ENCODE measurements around the gene NCOR2.
A peak's percentile ranks its signal among the peaks of the same experiment; 100 is the strongest.

NCOR2 gene

GRCh38 chr12:124567673-124568373, 411 bp upstream of the NCOR2 start (continued):
- TF ChIP-seq, protein P1, sequence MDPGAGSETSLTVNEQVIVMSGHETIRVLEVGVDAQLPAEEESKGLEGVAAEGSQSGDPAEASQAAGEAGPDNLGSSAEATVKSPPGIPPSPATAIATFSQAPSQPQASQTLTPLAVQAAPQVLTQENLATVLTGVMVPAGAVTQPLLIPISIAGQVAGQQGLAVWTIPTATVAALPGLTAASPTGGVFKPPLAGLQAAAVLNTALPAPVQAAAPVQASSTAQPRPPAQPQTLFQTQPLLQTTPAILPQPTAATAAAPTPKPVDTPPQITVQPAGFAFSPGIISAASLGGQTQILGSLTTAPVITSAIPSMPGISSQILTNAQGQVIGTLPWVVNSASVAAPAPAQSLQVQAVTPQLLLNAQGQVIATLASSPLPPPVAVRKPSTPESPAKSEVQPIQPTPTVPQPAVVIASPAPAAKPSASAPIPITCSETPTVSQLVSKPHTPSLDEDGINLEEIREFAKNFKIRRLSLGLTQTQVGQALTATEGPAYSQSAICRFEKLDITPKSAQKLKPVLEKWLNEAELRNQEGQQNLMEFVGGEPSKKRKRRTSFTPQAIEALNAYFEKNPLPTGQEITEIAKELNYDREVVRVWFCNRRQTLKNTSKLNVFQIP (CRISPR knock-in tag; IDR thresholded peaks at IDR 0.05; ENCODE audit: borderline replicate concordance, low read depth): no peak

- ATAC-seq: peak; percentile 85
- TF ChIP-seq SNAI2 (CRISPR knock-in tag; IDR thresholded peaks at IDR 0.05): no peak
- TF ChIP-seq, protein P2, sequence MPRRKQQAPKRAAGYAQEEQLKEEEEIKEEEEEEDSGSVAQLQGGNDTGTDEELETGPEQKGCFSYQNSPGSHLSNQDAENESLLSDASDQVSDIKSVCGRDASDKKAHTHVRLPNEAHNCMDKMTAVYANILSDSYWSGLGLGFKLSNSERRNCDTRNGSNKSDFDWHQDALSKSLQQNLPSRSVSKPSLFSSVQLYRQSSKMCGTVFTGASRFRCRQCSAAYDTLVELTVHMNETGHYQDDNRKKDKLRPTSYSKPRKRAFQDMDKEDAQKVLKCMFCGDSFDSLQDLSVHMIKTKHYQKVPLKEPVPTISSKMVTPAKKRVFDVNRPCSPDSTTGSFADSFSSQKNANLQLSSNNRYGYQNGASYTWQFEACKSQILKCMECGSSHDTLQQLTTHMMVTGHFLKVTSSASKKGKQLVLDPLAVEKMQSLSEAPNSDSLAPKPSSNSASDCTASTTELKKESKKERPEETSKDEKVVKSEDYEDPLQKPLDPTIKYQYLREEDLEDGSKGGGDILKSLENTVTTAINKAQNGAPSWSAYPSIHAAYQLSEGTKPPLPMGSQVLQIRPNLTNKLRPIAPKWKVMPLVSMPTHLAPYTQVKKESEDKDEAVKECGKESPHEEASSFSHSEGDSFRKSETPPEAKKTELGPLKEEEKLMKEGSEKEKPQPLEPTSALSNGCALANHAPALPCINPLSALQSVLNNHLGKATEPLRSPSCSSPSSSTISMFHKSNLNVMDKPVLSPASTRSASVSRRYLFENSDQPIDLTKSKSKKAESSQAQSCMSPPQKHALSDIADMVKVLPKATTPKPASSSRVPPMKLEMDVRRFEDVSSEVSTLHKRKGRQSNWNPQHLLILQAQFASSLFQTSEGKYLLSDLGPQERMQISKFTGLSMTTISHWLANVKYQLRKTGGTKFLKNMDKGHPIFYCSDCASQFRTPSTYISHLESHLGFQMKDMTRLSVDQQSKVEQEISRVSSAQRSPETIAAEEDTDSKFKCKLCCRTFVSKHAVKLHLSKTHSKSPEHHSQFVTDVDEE (CRISPR knock-in tag; IDR thresholded peaks at IDR 0.05): 0 out of 2 replicates have a peak, but pooled peaks have one; percentile 19
These were observed 1.0 kb downstream of the NCOR2 start for GRCh38 chr12:124566161-124566996.

DNA sequence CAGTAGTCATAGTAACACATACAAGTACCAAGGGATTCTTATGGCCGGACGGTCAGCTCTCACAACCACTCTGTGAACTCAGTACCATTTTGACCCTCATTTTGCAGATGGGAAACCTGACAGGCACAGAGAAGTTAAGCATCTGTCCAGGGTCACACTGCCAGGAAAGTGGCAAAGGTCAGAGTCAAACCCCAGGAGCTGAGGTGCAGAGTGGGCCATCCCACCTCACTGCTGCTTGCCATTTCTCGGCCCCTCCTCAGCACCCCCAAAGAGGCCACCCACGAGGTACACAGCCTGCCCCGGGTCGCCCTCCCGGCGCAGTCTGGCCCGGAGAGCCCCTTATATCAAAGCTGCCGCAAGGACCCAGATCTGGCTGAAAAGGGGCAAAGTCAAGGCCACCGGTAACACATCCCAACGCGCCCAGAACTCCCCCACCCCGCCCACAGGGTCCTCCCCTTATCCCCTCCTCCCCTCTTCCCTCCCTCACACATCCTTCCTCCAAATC, 1.7 kb downstream of the NCOR2 start:
- no peak for TF ChIP-seq TOX (CRISPR knock-in tag; IDR thresholded peaks at IDR 0.05; ENCODE audit: borderline replicate concordance)
- TF ChIP-seq ISL1 (CRISPR knock-in tag; IDR thresholded peaks at IDR 0.05): no peak
- no peak for TF ChIP-seq RARB (CRISPR knock-in tag; IDR thresholded peaks at IDR 0.05)
- no peak for ATAC-seq

- no peak for ATAC-seq
- TF ChIP-seq SNAI2 (CRISPR knock-in tag; IDR thresholded peaks at IDR 0.05) (no peak), GLIS3 (CRISPR knock-in tag; IDR thresholded peaks at IDR 0.05) (no peak), ZC3H10 (CRISPR knock-in tag; IDR thresholded peaks at IDR 0.05) (no peak), CSDC2 (CRISPR knock-in tag; IDR thresholded peaks at IDR 0.05) (no peak), TCF4 (CRISPR knock-in tag; IDR thresholded peaks at IDR 0.05; ENCODE audit: borderline replicate concordance) (no peak), ZNF70 (CRISPR knock-in tag; IDR thresholded peaks at IDR 0.05) (no peak), ZNF8 (CRISPR knock-in tag; IDR thresholded peaks at IDR 0.05) (no peak), TOX (CRISPR knock-in tag; IDR thresholded peaks at IDR 0.05; ENCODE audit: borderline replicate concordance) (no peak), ARNTL (CRISPR knock-in tag; IDR thresholded peaks at IDR 0.05; ENCODE audit: borderline replicate concordance, low read depth) (no peak), OSR1 (CRISPR knock-in tag; IDR thresholded peaks at IDR 0.05) (no peak), PPARA (CRISPR knock-in tag; IDR thresholded peaks at IDR 0.05; ENCODE audit: borderline replicate concordance) (no peak)
- TF ChIP-seq, protein P2 (CRISPR knock-in tag; IDR thresholded peaks at IDR 0.05): no peak
These were observed 2.4 kb downstream of the NCOR2 start for GRCh38 chr12:124564971-124565491.

DNA sequence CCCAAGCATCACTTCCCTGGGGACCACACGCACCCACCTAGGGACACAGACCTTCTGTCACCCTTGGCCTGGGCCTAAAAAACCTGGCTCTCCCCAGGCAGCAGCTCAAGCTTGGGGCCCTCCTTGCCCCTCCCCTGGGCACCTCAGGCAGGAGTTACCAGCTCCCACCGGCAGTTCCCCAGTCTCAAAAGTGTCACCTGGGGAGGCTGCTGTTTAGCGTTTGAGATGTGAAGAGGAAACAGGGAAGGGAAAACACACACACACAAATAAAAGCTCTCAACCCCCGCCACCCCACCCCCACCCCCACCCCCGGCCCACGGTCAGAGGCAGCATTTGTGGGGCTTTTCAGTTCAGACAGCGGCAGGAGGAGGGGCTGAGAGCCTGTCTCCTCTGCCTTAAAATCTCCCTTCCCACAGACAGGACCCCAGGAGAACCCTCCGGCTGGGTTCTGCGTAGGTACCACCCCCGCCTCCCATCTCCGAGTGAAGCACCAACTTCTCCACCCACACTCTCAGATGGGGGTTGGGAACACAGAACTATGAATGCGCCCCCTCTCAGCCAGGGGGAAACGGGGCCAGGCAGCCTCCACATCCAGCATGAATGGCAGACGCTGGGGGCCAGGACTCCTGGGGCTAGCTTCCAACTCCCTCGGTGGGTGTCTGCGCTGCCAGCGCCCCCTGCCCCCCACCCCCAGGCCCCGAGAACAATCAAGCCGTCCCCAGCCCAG, 3.0 kb downstream of the NCOR2 start:
- ATAC-seq: no peak
- TF ChIP-seq BACH2 (CRISPR knock-in tag; IDR thresholded peaks at IDR 0.05; ENCODE audit: borderline replicate concordance): no peak
- TF ChIP-seq OSR1 (CRISPR knock-in tag; IDR thresholded peaks at IDR 0.05): no peak
- no peak for TF ChIP-seq SNAI2 (CRISPR knock-in tag; IDR thresholded peaks at IDR 0.05)
- TF ChIP-seq ZC3H10 (CRISPR knock-in tag; IDR thresholded peaks at IDR 0.05): no peak
- TF ChIP-seq CSDC2 (CRISPR knock-in tag; IDR thresholded peaks at IDR 0.05): no peak
- no peak for TF ChIP-seq ISL1 (CRISPR knock-in tag; IDR thresholded peaks at IDR 0.05)
- no peak for TF ChIP-seq ZFP3 (CRISPR knock-in tag; IDR thresholded peaks at IDR 0.05)
- TF ChIP-seq ZNF8 (CRISPR knock-in tag; IDR thresholded peaks at IDR 0.05): no peak
- no peak for TF ChIP-seq TOX (CRISPR knock-in tag; IDR thresholded peaks at IDR 0.05; ENCODE audit: borderline replicate concordance)
- no peak for TF ChIP-seq PPARA (CRISPR knock-in tag; IDR thresholded peaks at IDR 0.05; ENCODE audit: borderline replicate concordance)
- no peak for TF ChIP-seq TCF4 (CRISPR knock-in tag; IDR thresholded peaks at IDR 0.05; ENCODE audit: borderline replicate concordance)
- TF ChIP-seq, protein P2 (CRISPR knock-in tag; IDR thresholded peaks at IDR 0.05): no peak
